DOHH2 (cell line): ENCODE data around the gene ELAVL4.
"Not testable (repeated sequence)": the region's sequence is repeated elsewhere in the genome, so short reads cannot be mapped to it uniquely, and the experiment has no call there.

ENCODE experiments used
- H3F3A ChIP-seq: fragments of 200-600 bp; sonication (generic), shearing (Covaris generic); 2 replicates; pipeline ENCODE4 v1.6.0; 2016; ENCODE audit warnings: antibody characterized with exemption, mild to moderate bottlenecking; ENCODE audit not compliant: control insufficient read depth, insufficient read depth
- H3K27ac ChIP-seq: fragments of 200-600 bp; sonication (generic); 2 replicates; pipeline ENCODE4 v1.5.1; 2014; ENCODE audit warnings: low read depth, mild to moderate bottlenecking, low read length, moderate library complexity
- H3K27me3 ChIP-seq: fragments of 200-600 bp; sonication (generic); 2 replicates; pipeline ENCODE4 v1.6.1; 2014; ENCODE audit warnings: mild to moderate bottlenecking, low read length, mixed read lengths; ENCODE audit not compliant: control insufficient read depth
- H3K36me3 ChIP-seq: fragments of 200-600 bp; sonication (generic); 2 replicates; pipeline ENCODE4 v1.6.1; 2014; ENCODE audit warnings: mild to moderate bottlenecking, low read length, moderate library complexity, mixed read lengths; ENCODE audit not compliant: control insufficient read depth
- H3K4me1 ChIP-seq: fragments of 200-600 bp; sonication (generic); 2 replicates; pipeline ENCODE4 v1.6.1; 2014; ENCODE audit warnings: mild to moderate bottlenecking, low read length, mixed read lengths; ENCODE audit not compliant: control insufficient read depth
- H3K4me2 ChIP-seq: fragments of 200-600 bp; sonication (generic); 2 replicates; pipeline ENCODE4 v1.6.0; 2014; ENCODE audit warnings: mild to moderate bottlenecking, low read length, moderate library complexity
- H3K4me3 ChIP-seq: fragments of 200-600 bp; sonication (generic); 2 replicates; pipeline ENCODE4 v1.5.1; 2014; ENCODE audit warnings: mild to moderate bottlenecking, low read length, mixed read lengths
- H3K79me2 ChIP-seq: fragments of 200-600 bp; sonication (generic); 2 replicates; pipeline ENCODE4 v1.6.1; 2014; ENCODE audit warnings: mild to moderate bottlenecking, low read length, mixed read lengths; ENCODE audit not compliant: control insufficient read depth
- H3K9me2 ChIP-seq: fragments of 200-600 bp; sonication (generic); replicated peaks from 2 replicates; pipeline ENCODE4 v1.6.1; 2014; ENCODE audit warnings: mild to moderate bottlenecking, low read length, mixed read lengths; ENCODE audit not compliant: control insufficient read depth
- H3K9me3 ChIP-seq: fragments of 200-600 bp; sonication (generic); 2 replicates; pipeline ENCODE4 v1.6.1; 2014; ENCODE audit warnings: antibody characterized with exemption, low read length, mixed read lengths; ENCODE audit not compliant: control insufficient read depth, insufficient read depth
- H4K20me1 ChIP-seq: fragments of 200-600 bp; sonication (generic); 2 replicates; pipeline ENCODE4 v1.6.0; 2014; ENCODE audit warnings: low read depth, mild to moderate bottlenecking, antibody characterized with exemption, low read length, moderate library complexity; ENCODE audit not compliant: control insufficient read depth, insufficient read depth
- EZH2phosphoT487 ChIP-seq: fragments of 200-600 bp; sonication (generic); IDR thresholded peaks from 2 replicates; pipeline ENCODE4 v1.6.1; 2017; ENCODE audit warnings: borderline replicate concordance, mild to moderate bottlenecking, antibody characterized with exemption, low read length, moderate library complexity, mixed read lengths
- TF ChIP-seq, protein P1 (sequence below): fragments of 200-600 bp; sonication (generic); IDR thresholded peaks from one replicate; pipeline ENCODE4 v1.5.1; 2014; ENCODE audit warnings: antibody characterized with exemption, mild to moderate bottlenecking, low read depth, low read length; ENCODE audit not compliant: poor library complexity, severe bottlenecking

The ELAVL4 gene

DNA sequence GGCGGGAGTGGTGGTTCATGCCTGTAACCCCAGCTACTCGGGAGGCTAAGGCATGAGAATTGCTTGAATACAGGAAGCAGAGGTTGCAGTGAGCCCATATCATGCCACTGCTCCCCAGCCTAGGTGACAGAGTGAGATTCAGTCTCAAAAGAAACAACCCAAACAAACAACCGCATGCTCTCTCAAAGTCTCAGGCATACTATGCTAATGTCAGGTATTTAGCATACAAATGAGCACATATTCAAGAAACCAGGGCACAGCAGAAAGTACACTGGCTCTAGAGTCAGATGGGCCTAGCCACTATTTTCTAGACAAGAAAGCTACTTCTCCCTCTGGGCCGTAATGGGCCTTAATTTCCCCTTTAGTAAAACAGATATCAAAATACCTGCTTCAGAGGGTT is 55.0 kb downstream of the ELAVL4 start:
- H3K79me2 ChIP-seq, result no peaks in the 10 kb centered on the region
- peaks cover 5% of the 10 kb centered on the region for H3K27me3 ChIP-seq
- H3F3A ChIP-seq, result no peaks in the 10 kb centered on the region
- no peaks in the 10 kb centered on the region; the same call in 1 of the 2 replicates for H3K9me2 ChIP-seq
- H3K9me3 ChIP-seq, result no peaks in the 10 kb centered on the region
- H3K27ac ChIP-seq, result no peak overlapping the region
- TF ChIP-seq EZH2phosphoT487, result no peak
- TF ChIP-seq, protein P1, sequence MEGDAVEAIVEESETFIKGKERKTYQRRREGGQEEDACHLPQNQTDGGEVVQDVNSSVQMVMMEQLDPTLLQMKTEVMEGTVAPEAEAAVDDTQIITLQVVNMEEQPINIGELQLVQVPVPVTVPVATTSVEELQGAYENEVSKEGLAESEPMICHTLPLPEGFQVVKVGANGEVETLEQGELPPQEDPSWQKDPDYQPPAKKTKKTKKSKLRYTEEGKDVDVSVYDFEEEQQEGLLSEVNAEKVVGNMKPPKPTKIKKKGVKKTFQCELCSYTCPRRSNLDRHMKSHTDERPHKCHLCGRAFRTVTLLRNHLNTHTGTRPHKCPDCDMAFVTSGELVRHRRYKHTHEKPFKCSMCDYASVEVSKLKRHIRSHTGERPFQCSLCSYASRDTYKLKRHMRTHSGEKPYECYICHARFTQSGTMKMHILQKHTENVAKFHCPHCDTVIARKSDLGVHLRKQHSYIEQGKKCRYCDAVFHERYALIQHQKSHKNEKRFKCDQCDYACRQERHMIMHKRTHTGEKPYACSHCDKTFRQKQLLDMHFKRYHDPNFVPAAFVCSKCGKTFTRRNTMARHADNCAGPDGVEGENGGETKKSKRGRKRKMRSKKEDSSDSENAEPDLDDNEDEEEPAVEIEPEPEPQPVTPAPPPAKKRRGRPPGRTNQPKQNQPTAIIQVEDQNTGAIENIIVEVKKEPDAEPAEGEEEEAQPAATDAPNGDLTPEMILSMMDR, result no peak
- H4K20me1 ChIP-seq, result no peaks in the 10 kb centered on the region
- no peak overlapping the region for H3K4me2 ChIP-seq
- no peak overlapping the region for H3K4me3 ChIP-seq
- no peaks in the 10 kb centered on the region for H3K4me1 ChIP-seq
- no peaks in the 10 kb centered on the region for H3K36me3 ChIP-seq

DNA sequence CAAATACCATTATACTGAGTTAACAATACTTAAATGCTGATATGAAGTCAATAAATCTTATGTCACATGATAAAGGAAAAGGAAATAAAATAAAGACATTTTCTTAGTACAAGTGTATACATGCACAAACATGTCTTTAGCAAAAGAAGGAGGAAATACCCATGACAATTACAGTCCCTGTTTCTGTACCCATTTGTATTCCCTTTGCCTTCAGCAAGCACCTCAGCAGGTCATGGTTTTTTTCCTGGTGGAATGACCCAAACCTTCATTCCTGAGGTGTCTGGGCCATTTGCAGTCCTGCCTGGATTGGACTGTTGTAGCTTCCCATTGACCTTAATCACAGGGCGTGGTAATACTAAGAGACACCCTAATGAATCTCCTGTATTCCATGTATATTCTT is 57.6 kb downstream of the ELAVL4 start:
- H3K9me3 ChIP-seq, H3K27ac ChIP-seq, H3K36me3 ChIP-seq, H3K79me2 ChIP-seq, H3K4me2 ChIP-seq, H3K9me2 ChIP-seq, H3F3A ChIP-seq, H3K4me1 ChIP-seq, H4K20me1 ChIP-seq, H3K4me3 ChIP-seq, H3K27me3 ChIP-seq: not testable (repeated sequence)

DNA sequence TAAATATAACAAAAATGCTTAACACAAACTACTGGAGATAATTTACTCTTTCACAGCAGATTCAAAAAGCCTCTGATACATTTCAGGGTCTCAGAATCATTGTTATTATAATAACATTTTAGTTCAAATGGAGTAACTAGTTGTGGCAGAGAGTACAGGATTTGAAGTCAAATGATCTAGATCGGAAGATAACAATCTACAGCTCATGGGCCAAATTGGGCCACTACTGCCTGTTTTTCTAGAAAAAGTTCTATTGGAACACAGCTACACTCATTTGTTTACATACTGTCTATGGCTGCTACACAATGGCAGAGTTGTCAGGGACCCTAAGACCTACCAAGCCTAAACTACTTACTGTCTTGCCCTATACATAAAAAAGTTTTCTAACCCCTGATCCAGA is 63.6 kb downstream of the ELAVL4 start:
- H3K4me2 ChIP-seq, result no peak overlapping the region
- no peaks in the 10 kb centered on the region for H3K4me1 ChIP-seq
- no peak overlapping the region for H3K27ac ChIP-seq
- H3K36me3 ChIP-seq, result no peaks in the 10 kb centered on the region
- H3K79me2 ChIP-seq, result no peaks in the 10 kb centered on the region
- H3K9me3 ChIP-seq, result no peaks in the 10 kb centered on the region
- no peaks in the 10 kb centered on the region for H3K9me2 ChIP-seq
- no peaks in the 10 kb centered on the region for H4K20me1 ChIP-seq
- no peaks in the 10 kb centered on the region for H3F3A ChIP-seq
- H3K27me3 ChIP-seq, result peaks cover 14% of the 10 kb centered on the region
- TF ChIP-seq, protein P1, result no peak
- TF ChIP-seq EZH2phosphoT487, result no peak
- H3K4me3 ChIP-seq, result no peak overlapping the region

DNA sequence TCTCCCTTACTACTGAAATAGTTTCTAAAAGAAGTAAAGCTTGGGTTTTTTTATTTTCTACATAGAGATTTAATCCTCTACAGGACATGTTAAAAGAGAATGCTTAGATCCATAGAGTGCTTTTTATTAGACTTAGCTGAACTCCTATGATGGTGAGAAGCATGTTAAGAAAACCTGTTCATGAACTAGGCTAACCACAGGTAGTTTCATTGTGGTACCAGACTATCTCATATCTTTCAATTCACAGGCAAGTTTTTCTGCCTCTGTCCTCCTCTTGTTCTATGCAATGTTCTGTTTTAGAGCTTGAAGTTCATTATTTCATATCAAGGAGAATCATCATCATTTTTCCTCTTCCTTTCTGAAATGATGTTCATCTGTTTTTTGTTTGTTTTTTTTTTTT is 65.4 kb downstream of the ELAVL4 start:
- Histone ChIP-seq H3K27ac (no peak overlapping the region), H3K27me3 (peaks cover 20% of the 10 kb centered on the region), H3K4me2 (no peak overlapping the region), H3K4me3 (no peak overlapping the region), H3K9me3 (no peaks in the 10 kb centered on the region), H3K4me1 (no peaks in the 10 kb centered on the region), H3K9me2 (no peaks in the 10 kb centered on the region), H4K20me1 (no peaks in the 10 kb centered on the region), H3K79me2 (no peaks in the 10 kb centered on the region), H3F3A (no peaks in the 10 kb centered on the region), H3K36me3 (no peaks in the 10 kb centered on the region)
- TF ChIP-seq, protein P1, result no peak
- no peak for TF ChIP-seq EZH2phosphoT487
